Transverse colon (tissue), 4 donors: Measurements from ENCODE around the gene RCAN2.

Experiments
- CTCF ChIP-seq, 5 experiments: fragments of 200-600 bp in 3 of 5; fragments of 450-650 bp in 2 of 5; sonication (generic) in 3 of 5; IDR thresholded peaks; 1 replicate in 2 of 5; 2 replicates in 3 of 5; pipeline ENCODE4 v1.5.1; 2016 to 2017; ENCODE audit warnings: antibody characterized with exemption in 5 of 5, inconsistent platforms in 3 of 5, mild to moderate bottlenecking in 2 of 5, moderate library complexity in 1 of 5
- EP300 ChIP-seq: sonication (generic); formaldehyde crosslinking; IDR thresholded peaks from one replicate; pipeline ENCODE4 v1.6.1; 2017; ENCODE audit warnings: antibody characterized with exemption, low read depth
- POLR2A ChIP-seq: fragments of 450-650 bp; IDR thresholded peaks from one replicate; pipeline ENCODE4 v1.6.1; 2016; ENCODE audit warnings: antibody characterized with exemption, mild to moderate bottlenecking, moderate library complexity
- POLR2AphosphoS5 ChIP-seq, 3 donors: sonication (generic); formaldehyde crosslinking; IDR thresholded peaks; one replicate each; pipeline ENCODE4 v1.6.1; 2016; ENCODE audit warnings: antibody characterized with exemption in 3 of 3

DNA sequence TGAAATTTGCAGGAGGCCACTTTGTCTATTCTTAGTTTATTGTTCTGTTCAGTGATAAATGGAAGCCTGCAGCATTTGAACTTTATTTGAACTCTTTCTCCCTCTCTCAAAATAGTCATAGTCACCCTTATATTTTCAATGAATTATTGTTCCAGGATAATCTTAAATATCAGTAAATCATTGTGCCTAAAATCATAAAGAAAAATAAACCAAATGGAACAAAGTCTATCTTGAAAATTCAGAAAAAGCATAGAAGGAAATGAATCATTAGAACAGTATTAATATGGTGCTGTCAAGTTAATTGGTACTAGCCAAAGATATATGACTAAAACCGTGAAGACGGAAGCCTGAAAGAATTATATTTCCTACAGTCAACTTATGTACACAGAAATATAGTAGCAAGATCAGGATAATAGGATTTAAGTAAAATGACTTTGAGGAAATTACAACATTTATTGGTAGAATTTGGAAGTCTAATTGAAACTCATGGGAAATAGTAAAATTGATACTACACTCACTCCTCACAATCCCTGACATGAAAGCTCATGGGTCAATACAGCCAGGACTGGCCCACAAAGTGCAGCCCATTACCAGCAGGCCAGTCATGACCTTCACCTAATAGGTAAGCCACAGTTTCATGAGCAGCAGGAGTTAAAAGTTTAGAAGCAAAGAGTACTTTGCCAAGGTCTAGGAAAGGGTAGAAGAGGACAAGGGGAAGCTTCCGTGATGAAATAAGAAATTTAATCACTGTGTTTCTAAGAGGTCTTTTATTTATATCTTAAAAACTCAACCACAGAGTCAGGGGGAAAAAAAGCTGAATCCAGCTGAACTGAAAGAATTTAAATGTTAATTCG, 200.6 kb downstream of the RCAN2 start:
- TF ChIP-seq CTCF (IDR thresholded peaks at IDR 0.05) (no peak), POLR2A (no peak), EP300 (no peak), POLR2AphosphoS5 (IDR thresholded peaks at IDR 0.05) (no peak)
